Measurements from ENCODE around the gene CCDC3. TPM values are rescaled to one million over a fixed set of nuclear protein-coding genes. Genes with fewer than 3 reads are reported as not detected.
A peak's percentile ranks its signal among the peaks of the same experiment; 100 is the strongest.
"Not testable (repeated sequence)": the region's sequence is repeated elsewhere in the genome, so short reads cannot be mapped to it uniquely, and the experiment has no call there.

Gene CCDC3
- total RNA-seq, 1 donor from 2014 or later, result 0.13 TPM

DNA sequence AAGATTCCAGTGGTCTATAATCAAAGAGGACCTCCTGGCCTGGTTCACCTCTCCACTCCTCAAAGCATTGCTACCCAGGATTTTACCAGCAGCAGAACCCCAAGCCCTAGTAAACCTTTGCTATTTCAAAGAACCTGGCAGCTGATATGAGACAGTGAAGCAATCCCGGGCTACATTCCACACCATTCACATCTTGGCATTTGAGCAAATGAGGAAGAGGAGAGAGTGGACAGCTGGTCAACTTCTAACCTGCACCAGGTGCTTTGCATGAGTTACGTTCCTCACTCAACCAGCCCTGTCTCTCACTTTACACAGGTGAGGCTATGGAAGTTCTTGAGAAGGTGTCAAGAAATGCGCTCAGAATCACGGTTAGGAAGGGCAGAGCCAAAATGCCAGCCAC lies 1.1 kb downstream of the CCDC3 start:
- no peak for DNase-seq (ENCODE audit: low read depth in 2 of 2)

DNA sequence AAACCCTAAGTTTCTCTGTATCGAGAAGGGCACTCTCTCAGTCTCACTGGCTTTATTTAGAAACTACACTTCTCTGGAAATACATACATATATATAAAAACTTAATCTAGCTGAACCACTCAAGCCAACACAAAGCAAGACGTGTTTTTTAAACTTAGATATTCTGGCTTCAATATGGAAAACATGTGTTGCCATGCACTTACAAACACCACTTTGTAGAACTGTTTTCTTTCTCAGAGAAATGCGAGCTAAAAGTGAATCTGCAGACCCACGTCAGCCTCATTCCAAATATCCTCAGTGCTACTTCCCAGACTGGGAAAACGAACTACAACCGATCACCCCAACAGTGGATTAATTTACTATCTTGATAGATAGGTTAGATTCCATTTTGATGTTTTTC lies 1.7 kb downstream of the CCDC3 start:
- DNase-seq (ENCODE audit: low read depth in 2 of 2), result no peak

DNA sequence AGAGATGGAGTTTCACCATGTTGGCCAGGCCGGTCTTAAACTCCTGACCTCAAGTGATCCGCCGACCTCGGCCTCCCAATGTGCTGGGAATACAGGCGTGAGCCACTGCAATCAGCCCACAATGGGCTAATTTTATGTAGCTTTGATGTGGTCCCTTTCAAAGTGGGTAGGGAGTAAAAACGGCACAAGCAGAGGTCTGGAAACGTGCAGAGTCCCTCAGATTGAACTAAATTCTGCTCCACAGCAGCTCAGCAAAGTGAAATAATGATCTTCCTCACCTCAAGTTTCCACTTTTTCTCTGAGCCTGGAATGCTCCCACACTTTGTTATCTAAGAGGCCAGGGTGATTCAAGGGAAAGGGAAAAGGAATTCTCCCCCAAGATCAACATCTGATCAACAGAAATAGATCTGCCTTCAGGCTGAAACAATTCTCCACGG lies 6.1 kb downstream of the CCDC3 start:
- no peak for DNase-seq (ENCODE audit: low read depth in 2 of 2)

DNA sequence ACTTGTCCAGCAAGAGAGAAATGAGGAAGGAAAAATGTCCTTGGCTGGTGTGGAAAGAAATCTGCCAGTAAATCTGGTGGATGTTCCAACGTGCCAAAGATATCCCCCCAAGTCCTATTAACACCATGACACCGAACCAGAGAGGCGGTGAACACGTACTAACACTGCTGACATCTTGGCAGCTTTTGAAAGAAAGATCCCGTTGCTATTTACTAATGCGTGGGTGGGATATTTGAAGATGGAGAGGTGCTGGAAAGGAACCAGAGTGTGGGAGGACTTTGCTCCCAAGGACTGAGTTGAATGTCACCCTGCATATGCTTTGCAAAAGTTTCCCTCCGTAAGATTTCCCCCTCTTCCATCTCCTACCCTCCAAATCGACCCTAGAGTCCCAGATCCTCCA lies 7.9 kb downstream of the CCDC3 start:
- no peak for DNase-seq (ENCODE audit: low read depth in 2 of 2)

DNA sequence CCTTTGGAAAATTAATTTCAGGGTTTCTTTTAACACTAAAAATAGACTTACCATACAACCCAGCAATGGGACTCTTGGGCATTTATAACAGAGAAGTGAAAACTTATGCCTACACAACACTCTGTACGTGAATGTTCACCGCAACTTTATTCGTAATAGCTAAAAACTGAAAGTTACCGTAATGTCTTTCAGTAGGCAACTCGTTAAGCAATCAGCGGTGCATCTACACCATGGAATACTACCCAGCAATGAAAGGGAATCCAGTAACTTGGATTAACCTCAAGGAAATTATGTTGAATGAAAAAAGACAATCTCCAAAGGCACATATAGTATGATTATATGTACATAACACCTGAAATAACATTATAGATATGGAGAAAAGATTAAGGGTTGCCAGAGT lies 16.2 kb downstream of the CCDC3 start:
- no peak for DNase-seq (ENCODE audit: low read depth in 2 of 2)

DNA sequence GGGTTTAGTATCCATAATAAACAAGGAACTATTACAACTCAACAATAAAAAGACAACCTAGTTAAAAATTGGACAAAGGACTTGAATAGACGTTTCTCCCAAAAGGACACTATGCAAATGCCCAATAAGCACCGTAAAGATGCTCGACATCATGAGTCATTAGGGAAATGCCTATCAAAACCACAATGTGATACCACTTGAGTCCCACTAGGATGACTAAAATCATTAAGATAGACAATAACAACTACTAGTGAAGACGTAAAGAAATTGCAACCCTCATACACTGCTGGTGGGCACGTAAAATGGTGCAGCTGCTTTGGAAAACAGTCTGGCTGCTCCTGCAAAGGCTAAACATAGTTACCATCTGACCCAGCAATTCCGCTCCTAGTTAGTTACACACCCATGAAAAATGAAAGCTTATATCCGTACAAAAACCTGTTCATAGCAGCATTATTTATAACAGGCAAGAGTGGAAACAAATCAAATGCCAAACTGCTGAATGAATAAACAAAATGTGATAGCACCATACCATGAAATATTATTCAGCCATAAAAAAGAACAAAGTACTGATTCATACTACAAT lies 17.3 kb downstream of the CCDC3 start:
- no peak for DNase-seq (ENCODE audit: low read depth in 2 of 2)

DNA sequence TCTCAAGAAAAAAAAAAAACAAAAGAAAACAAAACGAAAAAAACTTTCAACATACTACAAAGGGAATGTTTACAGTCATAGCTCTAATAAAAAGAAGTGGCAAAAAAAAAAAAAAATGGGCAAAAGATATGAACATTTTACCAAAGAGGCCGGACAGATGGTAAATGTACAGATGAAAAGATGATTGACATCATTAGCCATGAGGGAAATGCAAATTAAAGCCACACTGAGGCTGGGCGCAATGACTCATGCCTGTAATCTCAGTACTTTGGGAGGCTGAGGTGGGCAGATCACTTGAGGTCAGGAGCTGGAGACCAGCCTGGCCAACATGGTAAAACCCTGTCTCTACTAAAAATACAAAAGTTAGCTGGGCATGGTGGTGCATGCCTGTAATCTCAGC lies 17.9 kb downstream of the CCDC3 start:
- not testable (repeated sequence) for DNase-seq (ENCODE audit: low read depth in 2 of 2)

DNA sequence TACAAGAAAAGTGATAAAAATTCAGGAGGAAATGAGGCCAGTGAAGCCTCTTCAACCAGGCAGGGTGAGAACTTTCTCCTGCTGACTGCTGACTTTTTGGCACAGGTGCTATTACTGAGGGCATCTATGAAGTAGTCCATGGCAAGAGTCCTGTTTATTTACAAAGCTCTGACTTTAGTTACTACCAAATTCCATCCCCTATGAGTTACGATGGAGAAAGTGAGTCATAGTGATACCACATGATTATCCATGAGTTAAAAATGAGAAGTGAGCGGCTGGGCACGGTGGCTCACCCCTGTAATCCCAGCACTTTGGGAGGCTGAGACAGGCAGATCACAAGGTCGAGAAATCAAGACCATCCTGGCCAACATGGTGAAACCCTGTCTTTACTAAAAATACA lies 19.9 kb downstream of the CCDC3 start:
- DNase-seq (ENCODE audit: low read depth in 2 of 2), result no peak

DNA sequence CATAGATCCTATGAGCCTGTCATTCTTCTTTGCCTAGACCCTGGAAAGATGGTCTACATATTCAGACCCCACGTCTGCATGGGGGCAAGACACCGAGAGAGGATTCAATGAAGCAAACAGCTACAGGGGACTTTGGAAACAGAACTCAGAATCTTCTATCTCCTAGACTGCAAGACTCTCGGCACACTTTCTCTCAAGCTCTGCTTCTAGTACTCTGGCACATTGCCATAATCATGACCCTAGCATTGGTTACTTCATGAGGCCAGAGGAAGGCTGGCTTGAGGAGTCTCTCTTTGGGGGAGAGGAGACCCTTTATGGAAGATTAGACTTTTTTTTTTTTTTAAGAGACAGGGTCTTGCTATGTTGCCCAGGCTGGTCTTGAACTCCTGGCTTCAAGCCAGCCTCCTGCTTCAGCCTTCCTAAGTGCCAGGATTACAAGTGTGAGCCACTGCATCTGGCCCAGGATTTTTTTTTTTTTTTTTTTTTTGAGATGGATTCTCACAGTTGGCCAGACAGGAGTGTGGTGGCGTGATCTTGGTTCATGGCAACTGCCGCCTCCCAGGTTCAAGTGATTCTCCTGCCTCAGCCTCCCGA lies 20.7 kb downstream of the CCDC3 start:
- no peak for DNase-seq (ENCODE audit: low read depth in 2 of 2)

DNA sequence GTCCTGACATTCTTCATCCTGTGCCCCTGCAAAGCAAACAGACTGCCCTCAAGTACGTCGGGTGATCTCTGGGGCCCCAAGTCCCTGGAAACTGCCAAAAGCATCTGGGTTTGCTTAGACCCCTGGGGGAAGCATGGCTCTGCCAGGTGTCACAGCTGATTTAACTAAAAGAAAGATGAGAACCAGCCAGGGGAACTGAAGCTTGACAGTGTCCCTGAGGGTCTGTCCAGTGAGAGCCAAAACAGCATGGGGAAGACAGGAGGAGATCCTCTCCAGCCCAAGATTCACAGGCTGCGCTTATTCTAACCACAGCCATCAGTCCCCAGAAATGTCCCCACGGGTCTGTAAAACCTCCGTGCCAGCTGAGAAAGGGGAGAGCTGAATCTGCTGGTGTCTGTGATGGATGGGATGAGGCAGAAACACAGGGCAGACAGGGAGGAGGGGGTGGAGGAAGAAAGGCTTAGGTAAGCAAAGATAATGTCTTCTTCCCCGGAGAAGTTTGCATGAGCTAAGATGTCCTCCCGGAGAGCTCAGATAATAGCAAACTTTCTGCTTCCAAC lies 21.3 kb downstream of the CCDC3 start:
- DNase-seq (ENCODE audit: low read depth in 2 of 2), result no peak

DNA sequence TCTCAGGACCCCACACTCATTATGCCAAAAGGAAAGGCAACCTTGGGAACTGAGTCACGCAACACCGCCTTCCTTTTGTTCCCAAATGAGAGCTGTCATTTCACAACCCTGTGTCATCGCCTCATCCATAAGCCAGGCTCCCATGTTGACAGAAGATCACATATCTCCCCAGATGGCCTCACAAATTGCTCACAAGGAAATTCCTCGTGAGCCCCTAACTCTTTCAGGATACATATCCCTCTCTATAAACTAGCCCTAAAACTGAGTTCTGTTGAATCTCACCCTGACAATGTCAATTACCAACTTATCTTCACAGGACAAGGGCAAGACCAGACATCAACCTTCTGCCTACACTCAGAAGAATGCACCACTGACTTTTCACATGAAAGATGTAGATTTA lies 22.6 kb downstream of the CCDC3 start:
- no peak for DNase-seq (ENCODE audit: low read depth in 2 of 2)

DNA sequence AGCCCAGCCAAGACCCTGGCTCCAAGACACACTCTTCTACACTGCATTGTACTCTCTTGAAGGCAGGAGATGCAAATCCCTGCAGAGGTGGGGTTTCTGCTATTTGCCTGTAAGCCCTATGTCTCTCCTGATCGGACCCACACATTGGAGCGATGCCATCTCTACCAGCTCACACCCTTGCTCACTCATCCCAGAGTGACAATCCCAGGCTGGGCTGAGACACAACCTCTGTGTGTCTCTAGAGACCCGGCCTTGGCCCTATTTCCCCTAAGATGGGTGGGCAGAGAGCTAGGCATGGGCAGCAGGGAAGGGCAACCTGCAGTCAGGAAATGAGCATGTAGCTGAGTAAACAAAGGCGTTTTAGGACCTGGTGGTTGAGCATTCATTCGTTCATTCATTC lies 25.6 kb downstream of the CCDC3 start:
- DNase-seq (ENCODE audit: low read depth in 2 of 2), result no peak

DNA sequence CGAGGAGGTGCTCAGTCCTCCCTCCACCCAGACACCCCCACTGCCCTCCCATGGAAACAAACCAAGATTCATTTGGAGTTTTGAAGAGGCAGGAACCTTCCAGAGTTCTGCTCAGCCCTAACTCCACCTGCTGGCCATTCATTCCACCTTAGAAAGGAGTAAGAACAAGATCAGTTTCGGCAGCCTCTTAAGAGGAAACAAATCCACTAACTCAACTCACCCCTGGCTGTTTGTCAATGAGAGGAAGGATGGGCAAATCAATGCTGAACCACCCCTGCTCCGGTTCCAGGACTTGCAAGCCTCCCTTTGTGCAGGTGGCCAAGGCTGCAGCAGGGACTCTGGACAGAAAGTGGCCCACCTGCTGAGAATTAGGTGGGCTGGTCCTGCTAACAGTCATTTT lies 26.2 kb downstream of the CCDC3 start:
- DNase-seq (ENCODE audit: low read depth in 2 of 2), result no peak

DNA sequence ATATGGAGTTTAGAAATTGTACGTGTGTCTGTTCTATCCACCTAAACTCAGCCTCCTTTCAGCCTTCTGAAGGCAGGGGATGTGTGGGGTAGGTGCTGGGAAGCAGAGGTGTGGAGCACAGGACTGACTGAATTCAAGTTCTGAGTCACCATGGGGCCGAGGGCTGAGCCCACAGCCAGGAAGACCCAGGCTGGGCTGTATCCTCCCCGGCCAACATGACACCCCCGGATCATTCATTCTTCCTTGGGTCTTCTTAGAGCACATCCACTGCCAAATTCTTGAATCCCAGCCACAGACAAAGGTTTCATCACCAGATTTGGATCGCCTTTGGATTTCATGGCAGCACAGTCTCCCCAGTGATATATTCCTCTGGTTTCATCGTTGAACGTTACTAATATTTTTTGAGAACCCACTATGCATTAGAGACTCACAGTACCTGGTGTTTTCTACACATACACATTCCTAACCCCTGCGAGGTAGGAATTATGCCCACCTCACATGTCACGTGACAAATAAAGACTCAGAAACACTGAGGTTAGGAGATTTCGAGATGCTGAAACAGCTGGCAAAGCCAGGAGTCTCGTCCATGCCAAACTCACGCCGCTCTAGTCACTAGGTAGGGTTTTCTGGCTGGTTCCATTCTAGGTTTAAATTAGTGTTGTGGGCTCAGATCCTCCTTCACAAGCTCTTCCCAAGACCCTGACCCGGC lies 26.9 kb downstream of the CCDC3 start:
- DNase-seq (ENCODE audit: low read depth in 2 of 2), result no peak

DNA sequence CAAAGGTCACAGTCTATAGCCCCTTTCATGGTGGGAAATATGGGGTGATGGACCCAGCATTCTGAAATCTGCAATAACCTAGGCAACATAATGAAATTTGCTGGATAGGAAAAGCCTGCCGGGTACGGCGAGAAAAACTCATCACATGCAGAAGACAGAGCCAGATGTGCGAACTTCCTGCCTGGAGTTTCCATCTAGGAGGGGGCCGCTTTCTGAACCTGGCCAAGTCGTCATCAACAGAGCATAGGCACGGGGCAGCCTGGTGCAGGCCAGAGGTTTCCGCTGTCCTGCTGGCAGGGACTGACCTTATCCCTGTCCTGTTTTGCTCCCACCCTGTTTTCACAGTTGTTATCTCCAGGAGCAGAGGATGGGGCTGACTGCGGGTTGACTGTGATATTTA lies 27.4 kb downstream of the CCDC3 start:
- DNase-seq (ENCODE audit: low read depth in 2 of 2), result peak in 1 of 2 donors; percentile 29

DNA sequence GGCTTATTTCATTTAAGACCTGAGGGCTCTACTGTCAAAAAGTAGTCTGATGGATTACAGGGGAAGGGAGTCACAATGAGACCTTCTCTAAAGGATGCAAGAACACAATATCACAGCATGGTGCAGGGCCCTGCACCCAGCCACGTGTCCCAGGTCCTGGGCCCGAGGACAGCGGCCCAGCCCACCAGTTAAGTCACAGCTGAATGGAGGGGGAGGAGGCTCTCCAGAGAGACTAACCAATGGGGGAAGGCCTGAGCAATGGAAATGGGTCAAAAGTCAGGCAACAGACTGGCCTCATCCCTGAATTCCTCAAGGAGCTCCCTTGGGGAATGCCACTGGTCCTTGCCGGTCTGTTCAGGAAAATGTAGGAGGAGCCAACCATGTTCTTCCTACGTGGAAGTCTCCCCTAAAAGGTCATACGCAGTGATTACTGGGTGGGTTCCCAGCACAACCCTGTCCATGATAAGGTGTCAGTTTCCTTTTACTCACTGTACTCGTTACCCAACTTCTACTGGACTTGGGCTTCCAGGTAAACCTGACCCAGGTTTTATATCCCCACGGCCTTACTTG lies 28.3 kb downstream of the CCDC3 start:
- no peak for DNase-seq (ENCODE audit: low read depth in 2 of 2)

DNA sequence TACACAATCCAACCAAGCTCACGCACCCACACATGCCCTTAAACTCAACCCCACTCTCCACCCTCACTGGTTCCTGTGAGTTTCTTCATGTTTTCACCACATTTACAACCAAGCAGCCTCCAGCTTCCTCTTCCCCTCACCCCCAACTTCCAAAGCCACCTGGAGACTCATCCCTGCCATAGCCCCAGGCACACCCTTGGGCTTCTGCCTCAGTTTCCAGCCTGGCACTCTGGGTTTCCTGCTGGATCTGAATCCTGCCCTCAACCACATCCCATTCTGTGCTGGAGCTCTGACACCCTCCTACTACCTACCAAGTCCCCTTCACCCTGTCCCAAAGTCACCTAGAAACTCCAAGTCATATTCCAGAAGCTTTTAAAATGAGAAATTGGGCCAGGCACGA lies 29.4 kb downstream of the CCDC3 start:
- DNase-seq (ENCODE audit: low read depth in 2 of 2), result no peak

DNA sequence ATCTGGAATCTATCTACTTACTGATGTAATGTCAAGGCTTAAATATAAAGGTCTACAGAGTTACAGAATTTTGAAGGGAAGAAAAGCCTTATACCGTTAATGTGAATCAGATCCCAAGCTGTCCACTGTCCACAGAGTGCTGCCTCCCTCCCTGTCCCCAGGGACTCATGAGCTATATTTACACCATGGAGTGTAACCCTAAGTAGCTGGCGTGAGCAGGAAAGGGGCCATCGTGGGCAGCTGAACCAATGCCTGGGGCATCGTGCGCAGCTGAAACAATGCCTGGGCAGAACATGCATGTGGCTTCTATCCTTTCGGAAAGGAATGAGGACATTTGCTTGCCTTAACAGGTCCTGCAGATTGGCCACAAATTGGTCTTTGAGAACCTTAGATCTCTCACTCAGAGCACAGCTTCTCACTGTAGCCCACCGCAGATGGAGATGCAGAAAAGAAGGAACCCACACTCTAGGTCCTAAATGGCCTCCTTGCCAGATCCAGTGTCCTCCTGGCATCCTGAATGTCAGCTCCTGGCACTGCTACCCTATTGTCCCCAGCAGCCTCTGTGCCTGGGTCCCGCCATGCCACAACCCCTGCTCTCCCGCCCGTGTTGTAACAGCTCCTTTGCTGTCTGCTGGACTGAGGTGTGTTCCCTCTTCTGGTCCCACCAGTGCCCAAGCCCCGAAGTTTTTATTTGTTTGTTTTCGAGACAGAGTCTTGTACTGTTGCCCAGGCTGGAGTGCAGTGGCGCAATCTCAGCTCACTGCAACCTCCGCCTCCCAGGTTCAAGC lies 30.3 kb downstream of the CCDC3 start:
- no peak for DNase-seq (ENCODE audit: low read depth in 2 of 2)

DNA sequence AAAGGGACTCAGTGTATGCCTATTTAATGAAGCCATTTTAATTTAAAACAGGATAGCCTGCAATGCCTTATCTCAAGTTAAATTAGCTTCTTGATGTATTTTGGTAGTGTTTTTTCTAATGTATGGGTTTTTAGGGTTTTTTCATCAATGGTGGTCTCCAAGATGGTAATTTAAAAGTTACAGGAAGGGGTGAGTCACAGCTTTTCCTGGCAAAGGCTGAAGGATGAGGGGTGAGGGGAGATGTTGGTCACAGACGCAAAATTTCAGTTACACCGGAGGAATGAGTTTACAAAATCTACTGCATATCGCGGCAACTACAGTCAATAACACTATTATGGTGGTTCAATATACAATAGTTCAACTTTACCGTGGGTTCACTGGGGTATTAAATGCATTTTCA lies 31.6 kb downstream of the CCDC3 start:
- no peak for DNase-seq (ENCODE audit: low read depth in 2 of 2)

DNA sequence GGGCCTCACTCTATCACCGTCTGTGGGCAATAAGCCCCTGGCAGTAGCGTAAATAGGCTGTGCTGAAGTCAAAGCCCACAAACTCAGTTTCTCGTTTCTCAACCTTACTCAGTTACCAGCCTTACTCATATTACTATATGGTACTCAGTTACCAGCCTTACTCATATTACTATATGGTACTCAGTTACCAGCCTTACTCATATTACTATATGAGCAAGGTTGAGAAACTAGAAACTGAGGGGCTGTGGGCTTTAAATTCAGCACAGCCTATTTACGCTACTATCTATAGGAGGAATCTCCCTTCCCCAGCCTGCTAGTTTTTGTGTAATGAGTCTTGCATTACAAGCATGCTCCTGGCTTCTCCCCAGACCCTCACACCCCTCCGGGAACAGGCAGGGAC lies 35.4 kb downstream of the CCDC3 start:
- no peak for DNase-seq (ENCODE audit: low read depth in 2 of 2)

DNA sequence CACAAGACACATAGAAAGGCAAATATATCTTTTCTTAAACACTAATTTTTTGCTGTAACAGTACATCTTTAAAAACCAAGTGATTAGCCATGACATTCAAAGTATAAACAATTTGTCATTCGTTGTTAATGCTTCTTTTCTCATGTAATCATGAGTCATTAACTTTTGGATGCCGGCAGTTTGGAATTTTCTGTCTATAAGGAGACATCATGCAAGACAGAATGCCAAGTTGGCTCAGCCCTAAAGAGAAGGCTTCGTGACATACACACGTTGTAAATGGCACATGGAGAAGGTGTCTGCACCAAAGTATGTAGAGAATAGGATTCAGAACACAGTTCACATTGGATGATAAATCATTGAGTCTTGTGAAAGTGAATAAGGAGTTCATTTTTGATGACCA lies 35.9 kb downstream of the CCDC3 start:
- no peak for DNase-seq (ENCODE audit: low read depth in 2 of 2)

DNA sequence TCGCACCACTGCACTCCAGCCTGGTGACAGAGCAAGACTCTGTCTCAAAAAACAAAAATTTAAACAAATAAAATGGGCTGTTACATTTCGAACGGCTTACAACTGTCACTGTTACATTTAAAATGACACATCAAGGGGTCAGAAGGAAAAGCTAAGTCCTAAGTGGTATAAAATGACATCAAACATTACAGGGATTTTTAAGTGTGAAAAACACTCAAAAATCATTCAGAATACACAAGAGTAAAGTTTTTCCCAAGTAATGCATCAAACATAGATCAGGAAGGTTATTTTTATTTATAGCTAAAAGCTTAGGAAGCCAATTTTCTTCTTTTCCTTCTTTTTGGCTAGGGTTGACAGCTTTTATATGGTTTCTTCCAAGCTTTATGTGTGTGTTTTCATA lies 39.0 kb downstream of the CCDC3 start:
- DNase-seq (ENCODE audit: low read depth in 2 of 2), result no peak
